Mucosa of descending colon (tissue), 3 donors: ENCODE data around the gene CDR2L. TPM values are rescaled to one million over a fixed set of nuclear protein-coding genes. Genes with fewer than 3 reads are reported as not detected.

Experiments
- ATAC-seq: fragments of 200-7000 bp; cut with Tn5 transposase; one replicate; pipeline ENCODE4 v1.9.1; 2020; ENCODE audit warnings: mild to moderate bottlenecking, moderate library complexity
- DNase-seq, 3 donors: peaks; one replicate each; pipeline ENCODE4 v3.0.0-alpha.2; 2020
- H3K36me3 ChIP-seq: fragments of 200-600 bp; one replicate; pipeline ENCODE4 v1.8.0; 2021; ENCODE audit warnings: low read depth, mild to moderate bottlenecking
- H3K4me1 ChIP-seq: fragments of 200-600 bp; one replicate; pipeline ENCODE4 v1.8.0; 2021; ENCODE audit warnings: low read depth, mild to moderate bottlenecking
- H3K4me3 ChIP-seq: fragments of 200-600 bp; one replicate; pipeline ENCODE4 v1.8.0; 2021; ENCODE audit warnings: mild to moderate bottlenecking
- H3K9me3 ChIP-seq: fragments of 200-600 bp; one replicate; pipeline ENCODE4 v1.8.0; 2021; ENCODE audit warnings: mild to moderate bottlenecking
- CTCF ChIP-seq: fragments of 200-600 bp; IDR thresholded peaks from one replicate; pipeline ENCODE4 v1.8.0; 2022; ENCODE audit warnings: antibody characterized with exemption, mild to moderate bottlenecking
- intact Hi-C, 2 donors: fragments of 100-400 bp; cut with DNase I in 1 of 2; cut with micrococcal nuclease in 1 of 2; formaldehyde crosslinking; loops; one replicate each; pipeline versions ENCODE4 v1.11.0 to v1.11.1; 2022; cut with DNase I, micrococcal nuclease
- total RNA-seq, 3 donors: library from RNA; stranded (reverse); fragmentation: NEBNext Ultra II Directional in 2 of 3; extraction: Animal tissue kit (Norgen Biotek cat#: 25700) in 2 of 3; gene quantifications; one replicate each; pipeline versions ENCODE4 v1.2.1 to v1.2.4, GENCODE V29; 2021 to 2023
- donor health status: DM: no; HTN: no; CAD: no; lungs with moderate emphysema.
- donor health status: DM: no; HTN: no; CAD: no.
- donor health status: DM: no; HTN: yes; CAD: no.

CDR2L gene
- total RNA-seq, 3 donors from 2014 or later, result 2.2 to 14.0 (median 3.1) TPM

- no peaks in the 10 kb centered on the region for H3K36me3 ChIP-seq
- no peaks in the 10 kb centered on the region for H3K9me3 ChIP-seq
- H3K4me1 ChIP-seq, result peaks cover 14% of the 10 kb centered on the region
- no peak for DNase-seq
- no peak overlapping the region for H3K4me3 ChIP-seq
- no peak for ATAC-seq
- TF ChIP-seq CTCF, result no peak
- intact Hi-C loops, result no loop called here
Measured at GRCh38 chr17:74990581-74991105, 3.2 kb downstream of the CDR2L start.

DNA sequence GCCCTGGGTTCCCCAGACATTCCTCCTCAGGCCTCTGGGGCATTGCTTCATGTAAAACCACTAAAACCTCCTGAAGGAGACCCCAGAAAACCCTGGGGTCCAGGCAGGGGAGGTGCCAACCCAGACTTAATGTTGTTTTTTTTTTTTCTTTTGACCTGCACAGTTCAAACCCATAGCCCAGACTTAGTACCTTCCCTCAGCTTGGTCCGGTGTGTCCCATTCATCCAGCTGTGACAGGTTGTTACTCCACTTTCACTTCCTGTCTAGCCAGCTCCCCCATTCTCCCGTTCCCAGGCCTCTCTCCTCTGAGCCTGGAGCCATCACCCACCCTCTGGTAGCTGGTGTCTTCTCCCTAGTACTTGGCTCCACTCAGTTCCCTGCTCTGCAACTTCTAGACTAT lies 4.8 kb downstream of the CDR2L start:
- no peak for ATAC-seq
- no peak for DNase-seq

GRCh38 chr17:74994440-74994839 lies 7.0 kb downstream of the CDR2L start:
- H3K4me3 ChIP-seq, result no peak overlapping the region
- H3K4me1 ChIP-seq, result peaks cover 7% of the 10 kb centered on the region
- ATAC-seq (no peak), DNase-seq (no peak)
- no peaks in the 10 kb centered on the region for H3K9me3 ChIP-seq
- intact Hi-C loops, result no loop called here
- no peak for TF ChIP-seq CTCF
- no peaks in the 10 kb centered on the region for H3K36me3 ChIP-seq

More for the DNA sequence above, 4.8 kb downstream of the CDR2L start:
- Histone ChIP-seq H3K4me3 (no peak overlapping the region), H3K9me3 (no peaks in the 10 kb centered on the region), H3K4me1 (peaks cover 10% of the 10 kb centered on the region), H3K36me3 (no peaks in the 10 kb centered on the region)
- intact Hi-C loops, result no loop called here
- no peak for TF ChIP-seq CTCF

DNA sequence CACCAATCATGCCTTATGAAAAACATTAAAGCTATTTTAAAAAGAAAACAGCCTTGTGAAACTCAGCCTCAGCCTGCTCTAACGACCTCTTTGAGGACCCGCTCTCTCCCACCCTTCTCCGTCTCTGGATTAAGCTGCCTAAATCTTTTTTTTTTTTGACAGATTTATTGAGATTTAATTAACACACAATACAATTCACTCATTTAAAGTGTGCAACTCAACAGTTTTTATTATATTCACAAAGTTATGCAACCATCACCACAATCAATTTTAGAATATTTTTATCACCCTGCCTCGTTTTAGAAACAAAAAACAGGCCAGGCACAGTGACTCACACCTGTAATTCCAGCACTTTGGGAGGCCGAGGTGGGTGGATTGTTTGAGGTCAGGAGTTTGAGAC lies 8.4 kb downstream of the CDR2L start:
- DNase-seq (no peak), ATAC-seq (no peak)
- intact Hi-C loops, result no loop called here
- H3K4me3 ChIP-seq, result no peak overlapping the region
- no peaks in the 10 kb centered on the region for H3K9me3 ChIP-seq
- TF ChIP-seq CTCF, result no peak
- no peaks in the 10 kb centered on the region for H3K36me3 ChIP-seq
- no peaks in the 10 kb centered on the region for H3K4me1 ChIP-seq

- H3K9me3 ChIP-seq, result no peaks in the 10 kb centered on the region
- no peak overlapping the region for H3K4me3 ChIP-seq
- intact Hi-C loops, result no loop called here
- TF ChIP-seq CTCF, result no peak
- no peaks in the 10 kb centered on the region for H3K4me1 ChIP-seq
- no peak for ATAC-seq
- DNase-seq, result no peak
- no peaks in the 10 kb centered on the region for H3K36me3 ChIP-seq
Measured at GRCh38 chr17:74998783-74999182, 11.4 kb downstream of the CDR2L start.

GRCh38 chr17:74999523-74999922 lies 12.1 kb downstream of the CDR2L start:
- intact Hi-C loops, result no loop called here
- no peaks in the 10 kb centered on the region for H3K4me1 ChIP-seq
- H3K36me3 ChIP-seq, result no peaks in the 10 kb centered on the region
- ATAC-seq (no peak), DNase-seq (no peak)
- no peaks in the 10 kb centered on the region for H3K9me3 ChIP-seq
- no peak overlapping the region for H3K4me3 ChIP-seq
- no peak for TF ChIP-seq CTCF
